ENCODE data around the gene ZNF774.
A peak's percentile ranks its signal among the peaks of the same experiment; 100 is the strongest.
"Not testable (repeated sequence)": the region's sequence is repeated elsewhere in the genome, so short reads cannot be mapped to it uniquely, and the experiment has no call there.

Gene ZNF774

GRCh38 chr15:90389513-90389912, 37.4 kb downstream of the ZNF774 start:
- DNase-seq (ENCODE audit: low read depth), result no peak

GRCh38 chr15:90393040-90393439, 41.0 kb downstream of the ZNF774 start:
- DNase-seq (ENCODE audit: low read depth), result no peak

DNA sequence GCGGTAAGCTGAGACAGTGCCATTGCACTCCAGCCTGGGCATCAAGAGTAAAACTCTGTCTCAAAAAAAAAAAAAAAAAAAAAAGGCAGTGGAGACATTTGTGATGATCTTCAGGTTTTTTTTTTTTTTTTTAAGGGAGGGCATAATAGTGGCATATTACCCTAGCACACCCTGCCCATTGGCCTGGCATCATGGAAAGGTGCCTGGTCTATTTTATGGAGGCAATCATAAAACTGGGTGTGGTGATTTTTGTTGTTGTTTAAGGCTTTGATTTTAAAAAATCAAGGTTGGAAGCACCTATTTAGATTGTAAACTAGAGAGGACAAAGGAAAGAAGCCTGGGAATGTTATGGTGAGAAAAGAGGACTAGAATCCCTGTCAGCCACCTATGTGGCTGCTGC, 42.0 kb downstream of the ZNF774 start:
- DNase-seq (ENCODE audit: low read depth), result no peak

- no peak for DNase-seq (ENCODE audit: low read depth)
Measured at GRCh38 chr15:90394748-90395442, 42.8 kb downstream of the ZNF774 start.

GRCh38 chr15:90396321-90396720, 44.2 kb downstream of the ZNF774 start:
- no peak for DNase-seq (ENCODE audit: low read depth)

DNA sequence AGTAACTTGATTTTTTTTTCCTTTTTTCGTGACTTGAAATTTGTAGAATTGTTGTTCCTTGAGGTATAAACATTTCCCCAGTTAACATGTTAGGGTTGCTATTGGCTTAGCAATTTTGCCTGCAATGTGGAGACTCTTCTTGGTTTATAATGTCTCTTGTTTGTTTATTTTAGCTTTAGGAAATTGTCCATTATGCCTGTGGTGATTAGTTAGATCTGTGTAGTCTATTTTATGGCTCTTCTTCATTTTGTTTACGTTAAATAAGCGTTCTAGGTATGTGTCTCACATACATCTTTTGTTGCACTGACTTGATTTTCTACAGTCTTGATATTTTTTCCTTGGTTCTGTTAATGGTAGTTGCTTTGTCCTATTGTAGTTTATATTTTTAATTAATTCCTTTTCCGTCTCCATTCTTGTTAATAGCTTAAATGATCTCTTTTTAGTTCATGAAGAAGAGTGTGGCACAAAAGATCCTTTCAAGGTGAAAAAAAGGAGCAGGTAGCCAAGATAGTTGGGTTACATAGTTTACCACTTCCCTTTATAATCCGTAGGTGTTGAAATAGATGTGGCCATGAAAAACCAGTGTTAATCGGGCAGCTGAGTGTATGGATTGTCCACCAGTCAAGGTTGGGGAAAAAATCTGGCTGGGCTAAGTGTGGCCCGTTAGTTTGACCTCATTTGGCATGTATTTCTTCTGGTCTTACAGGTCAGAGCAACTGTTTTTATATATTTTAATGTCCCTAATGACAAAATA, 48.1 kb downstream of the ZNF774 start:
- no peak for DNase-seq (ENCODE audit: low read depth)

- DNase-seq (ENCODE audit: low read depth), result peak; percentile 96
Measured at GRCh38 chr15:90400759-90401314, 48.8 kb downstream of the ZNF774 start.

GRCh38 chr15:90401495-90401894, 49.4 kb downstream of the ZNF774 start:
- no peak for DNase-seq (ENCODE audit: low read depth)

GRCh38 chr15:90402223-90402622, 50.1 kb downstream of the ZNF774 start:
- peak; percentile 93 for DNase-seq (ENCODE audit: low read depth)

DNA sequence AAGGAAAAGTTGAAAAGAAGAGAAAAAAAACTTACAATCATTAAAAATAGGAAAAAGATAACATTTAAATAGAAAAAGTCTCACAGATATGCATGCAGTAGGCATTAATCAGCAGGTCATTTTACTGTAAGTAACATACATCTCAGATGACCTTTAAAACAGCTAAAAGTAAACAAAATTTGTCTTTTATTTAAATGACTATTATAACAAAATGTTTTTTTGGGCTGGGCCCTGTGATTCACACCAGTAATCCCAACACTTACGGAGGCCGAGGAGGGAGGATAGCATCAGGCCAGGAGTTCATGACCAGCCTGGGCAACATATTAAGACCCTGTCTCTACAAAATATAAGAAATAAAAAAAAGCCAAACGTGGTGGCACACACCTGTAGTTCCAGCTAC, 50.7 kb downstream of the ZNF774 start:
- DNase-seq (ENCODE audit: low read depth), result no peak

DNA sequence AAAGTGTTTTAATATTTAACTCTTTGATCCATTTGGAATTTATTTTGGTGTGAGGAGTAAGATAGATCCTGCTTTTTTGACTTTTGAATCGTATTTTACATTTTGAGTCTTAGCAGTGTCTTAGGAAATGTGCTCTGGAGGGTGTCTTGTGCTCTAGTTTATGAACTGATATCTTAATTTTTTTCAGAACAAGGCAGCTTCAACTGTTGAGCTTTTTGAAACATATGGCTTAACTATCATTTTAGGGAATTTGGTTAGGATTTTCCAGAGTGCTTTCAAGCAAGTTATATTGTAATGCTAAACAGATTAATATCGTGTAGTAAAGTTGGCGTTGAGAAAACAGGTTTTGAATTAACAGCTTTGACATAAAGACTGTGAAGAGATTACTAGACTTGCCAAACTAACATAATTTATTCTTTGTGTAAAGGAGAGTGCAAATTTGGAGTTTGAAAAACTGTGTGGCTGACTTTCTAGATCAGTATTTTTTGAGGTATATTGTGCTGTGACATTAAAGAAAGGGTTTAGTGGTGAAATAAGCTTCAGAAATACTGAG, 53.0 kb downstream of the ZNF774 start:
- no peak for DNase-seq (ENCODE audit: low read depth)

DNA sequence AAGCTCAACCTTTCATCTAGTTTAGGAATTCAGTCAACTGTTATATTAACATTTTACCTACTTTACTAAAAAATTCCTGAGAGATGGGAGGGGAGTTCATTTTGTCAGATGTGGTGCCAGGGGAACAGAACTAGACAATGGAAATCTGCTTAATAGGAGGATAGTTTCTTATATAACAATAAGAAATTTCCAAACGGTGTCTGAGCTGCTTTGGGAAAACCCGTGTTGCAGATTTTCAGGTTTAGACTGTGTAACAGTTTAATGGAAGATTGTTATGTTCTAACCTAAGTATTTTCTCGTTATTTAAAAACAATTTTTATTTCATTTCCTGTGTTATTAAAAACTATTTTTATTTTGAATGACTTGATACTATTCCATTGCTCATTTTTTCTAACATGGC, 55.3 kb downstream of the ZNF774 start:
- DNase-seq (ENCODE audit: low read depth), result no peak

GRCh38 chr15:90407871-90408317, 55.8 kb downstream of the ZNF774 start:
- no peak for DNase-seq (ENCODE audit: low read depth)

DNA sequence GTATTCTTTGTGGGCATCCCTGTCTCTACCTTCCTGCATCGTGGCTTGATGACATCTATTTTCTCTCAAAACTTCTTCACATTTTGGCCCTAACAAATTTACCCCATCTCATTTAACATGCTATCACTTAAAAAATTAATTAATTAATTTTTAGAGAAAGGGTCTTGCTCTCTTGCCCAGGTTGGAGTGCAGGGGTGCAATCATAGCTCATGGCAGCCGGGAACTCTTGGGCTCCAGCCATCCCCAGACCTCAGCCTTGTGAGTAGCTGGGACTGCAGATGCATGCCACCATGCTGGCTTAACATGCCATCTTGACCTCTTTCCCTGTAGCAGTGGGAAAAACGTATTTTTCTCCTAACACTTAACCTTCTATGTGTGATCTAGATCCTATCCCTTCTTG, 56.6 kb downstream of the ZNF774 start:
- DNase-seq (ENCODE audit: low read depth), result no peak

- not testable (repeated sequence) for DNase-seq (ENCODE audit: low read depth)
Measured at GRCh38 chr15:90409587-90409986, 57.5 kb downstream of the ZNF774 start.

- DNase-seq (ENCODE audit: low read depth), result not testable (repeated sequence)
Measured at GRCh38 chr15:90410316-90410715, 58.2 kb downstream of the ZNF774 start.

GRCh38 chr15:90411176-90411575, 59.1 kb downstream of the ZNF774 start:
- DNase-seq (ENCODE audit: low read depth), result no peak
